ENCODE data around the gene PPP2R3A. TPM values are rescaled to one million over a fixed set of nuclear protein-coding genes. Genes with fewer than 3 reads are reported as not detected.

Gene PPP2R3A
- polyA plus RNA-seq, 1 donor (not counting 4 experiments of a cell fraction or from before 2014, with no cell fraction given) = 11.1 TPM

DNA sequence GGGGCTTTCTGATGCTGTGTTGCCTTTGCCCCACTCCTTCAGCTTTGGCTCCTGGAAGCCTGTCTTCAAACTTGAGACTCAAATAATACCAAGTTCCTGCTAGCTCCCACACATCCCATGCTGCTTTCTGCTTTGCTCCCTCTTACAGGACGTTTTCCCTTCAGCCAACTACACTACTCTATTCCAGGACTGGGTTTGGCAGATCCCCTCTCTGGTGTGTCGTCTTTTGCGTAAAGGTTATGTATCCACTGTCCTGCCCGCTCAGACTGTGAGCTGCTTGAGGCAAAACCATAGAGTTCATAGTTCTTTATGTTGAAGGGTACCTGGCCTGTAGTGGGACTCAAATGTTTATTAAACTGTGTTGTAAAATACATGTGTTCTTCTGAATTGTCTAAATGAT lies 25.4 kb downstream of the PPP2R3A start:
- H4K20me1 ChIP-seq (ENCODE audit: control insufficient read depth, extremely low read depth, insufficient read depth, low read length) = no peaks in the 10 kb centered on the region
- no peaks in the 10 kb centered on the region for H3K9me3 ChIP-seq (ENCODE audit: control insufficient read depth, low read depth, low read length)
- H3K79me2 ChIP-seq (ENCODE audit: control insufficient read depth, insufficient read depth, low read length) = peaks cover 30% of the 10 kb centered on the region
- FAIRE-seq (no peak), DNase-seq (ENCODE audit: low read depth, low spot score) (no peak)
- H3K27ac ChIP-seq (ENCODE audit: control insufficient read depth, insufficient read depth, low read length) = no peak overlapping the region
- no peak overlapping the region for H2AFZ ChIP-seq (ENCODE audit: control insufficient read depth, low read length)
- H3K36me3 ChIP-seq (ENCODE audit: control insufficient read depth in 2 of 2, extremely low read depth in 1 of 2, insufficient read depth in 2 of 2, low read length in 2 of 2) = no peaks in the 10 kb centered on the region
- dilution Hi-C loops (cut with MboI; ENCODE audit: extremely low pct_ligation_motif_present, low sequenced_read_pairs) = no loop called here
- H3K9me1 ChIP-seq (ENCODE audit: control insufficient read depth, extremely low read depth, insufficient read depth, low read length) = no peaks in the 10 kb centered on the region
- TF ChIP-seq CTCF (optimal IDR thresholded peaks at IDR 0.05 in 1 of 3, IDR thresholded peaks at IDR 0.05 in 1 of 3, conservative IDR thresholded peaks at IDR 0.05 in 1 of 3; ENCODE audit: extremely low read depth in 1 of 3, insufficient read depth in 2 of 3, low read length in 3 of 3) (no peak), EZH2 (IDR thresholded peaks at IDR 0.05; ENCODE audit: low read length) (no peak)
- H3K4me1 ChIP-seq (ENCODE audit: control insufficient read depth, extremely low read depth, insufficient read depth, low read length) = peaks cover 29% of the 10 kb centered on the region
- H3K4me3 ChIP-seq (ENCODE audit: control insufficient read depth in 2 of 3, extremely low read depth in 1 of 3, insufficient read depth in 2 of 3, low read depth in 1 of 3, low read length in 3 of 3) = no peak overlapping the region
- no peak overlapping the region for H3K9ac ChIP-seq (ENCODE audit: control insufficient read depth, extremely low read depth, insufficient read depth, low read length)
- H3K27me3 ChIP-seq (ENCODE audit: control insufficient read depth, extremely low read depth, insufficient read depth, low read length) = no peaks in the 10 kb centered on the region
- no peak overlapping the region for H3K4me2 ChIP-seq (ENCODE audit: control insufficient read depth, extremely low read depth, insufficient read depth, low read depth, low read length)

DNA sequence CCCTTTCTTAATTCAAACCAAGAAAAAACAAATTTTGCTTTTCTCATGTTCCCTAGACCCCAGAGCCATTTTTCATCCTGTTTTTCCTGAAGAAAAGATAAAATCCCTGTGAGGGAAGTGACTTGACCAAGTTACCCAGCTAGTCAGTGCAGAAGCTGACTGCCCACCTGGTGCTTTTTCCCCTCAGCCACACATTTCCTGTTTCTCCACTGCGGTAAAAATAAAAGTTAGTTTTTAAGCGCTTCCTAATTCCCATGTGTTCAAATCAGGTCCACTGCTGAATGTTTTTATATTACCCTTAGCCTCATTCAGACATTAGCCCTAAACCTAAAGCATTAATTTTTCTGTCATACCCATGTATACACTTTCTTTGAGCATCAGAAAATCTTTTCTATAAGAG lies 26.1 kb downstream of the PPP2R3A start:
- no peak for TF ChIP-seq EZH2 (IDR thresholded peaks at IDR 0.05; ENCODE audit: low read length)
- no peak for TF ChIP-seq CTCF (optimal IDR thresholded peaks at IDR 0.05 in 1 of 3, IDR thresholded peaks at IDR 0.05 in 1 of 3, conservative IDR thresholded peaks at IDR 0.05 in 1 of 3; ENCODE audit: extremely low read depth in 1 of 3, insufficient read depth in 2 of 3, low read length in 3 of 3)
- dilution Hi-C loops (cut with MboI; ENCODE audit: extremely low pct_ligation_motif_present, low sequenced_read_pairs) = no loop called here
- no peaks in the 10 kb centered on the region for H4K20me1 ChIP-seq (ENCODE audit: control insufficient read depth, extremely low read depth, insufficient read depth, low read length)
- peaks cover 27% of the 10 kb centered on the region for H3K79me2 ChIP-seq (ENCODE audit: control insufficient read depth, insufficient read depth, low read length)
- H3K4me1 ChIP-seq (ENCODE audit: control insufficient read depth, extremely low read depth, insufficient read depth, low read length) = peaks cover 29% of the 10 kb centered on the region
- no peaks in the 10 kb centered on the region for H3K27me3 ChIP-seq (ENCODE audit: control insufficient read depth, extremely low read depth, insufficient read depth, low read length)
- FAIRE-seq = peak; percentile 63
- no peak for DNase-seq (ENCODE audit: low read depth, low spot score)
- H3K9me1 ChIP-seq (ENCODE audit: control insufficient read depth, extremely low read depth, insufficient read depth, low read length) = no peaks in the 10 kb centered on the region
- no peak overlapping the region for H2AFZ ChIP-seq (ENCODE audit: control insufficient read depth, low read length)
- H3K4me2 ChIP-seq (ENCODE audit: control insufficient read depth, extremely low read depth, insufficient read depth, low read depth, low read length) = peak overlapping the region; percentile 52
- no peaks in the 10 kb centered on the region for H3K36me3 ChIP-seq (ENCODE audit: control insufficient read depth in 2 of 2, extremely low read depth in 1 of 2, insufficient read depth in 2 of 2, low read length in 2 of 2)
- no peak overlapping the region for H3K9ac ChIP-seq (ENCODE audit: control insufficient read depth, extremely low read depth, insufficient read depth, low read length)
- peak overlapping the region; percentile 70 for H3K27ac ChIP-seq (ENCODE audit: control insufficient read depth, insufficient read depth, low read length)
- no peak overlapping the region for H3K4me3 ChIP-seq (ENCODE audit: control insufficient read depth in 2 of 3, extremely low read depth in 1 of 3, insufficient read depth in 2 of 3, low read depth in 1 of 3, low read length in 3 of 3)
- H3K9me3 ChIP-seq (ENCODE audit: control insufficient read depth, low read depth, low read length) = no peaks in the 10 kb centered on the region
